Tibial nerve (tissue), 4 donors: ENCODE measurements around the gene NRAS.

ENCODE experiments used
- CTCF ChIP-seq, 5 experiments: fragments of 200-600 bp in 3 of 5; fragments of 450-650 bp in 2 of 5; sonication (generic) in 3 of 5; IDR thresholded peaks; one replicate each; pipeline ENCODE4 v1.5.1; 2016 to 2019; ENCODE audit warnings: antibody characterized with exemption in 5 of 5, mild to moderate bottlenecking in 3 of 5, moderate library complexity in 2 of 5
- EP300 ChIP-seq, 2 donors: sonication (generic); formaldehyde crosslinking; IDR thresholded peaks; one replicate each; pipeline ENCODE4 v1.6.1; 2017; ENCODE audit warnings: antibody characterized with exemption in 2 of 2, mild to moderate bottlenecking in 1 of 2
- POLR2A ChIP-seq, 2 donors: fragments of 450-650 bp; IDR thresholded peaks; one replicate each; pipeline ENCODE4 v1.6.1; 2017; ENCODE audit warnings: antibody characterized with exemption in 2 of 2, mild to moderate bottlenecking in 2 of 2, moderate library complexity in 2 of 2

DNA sequence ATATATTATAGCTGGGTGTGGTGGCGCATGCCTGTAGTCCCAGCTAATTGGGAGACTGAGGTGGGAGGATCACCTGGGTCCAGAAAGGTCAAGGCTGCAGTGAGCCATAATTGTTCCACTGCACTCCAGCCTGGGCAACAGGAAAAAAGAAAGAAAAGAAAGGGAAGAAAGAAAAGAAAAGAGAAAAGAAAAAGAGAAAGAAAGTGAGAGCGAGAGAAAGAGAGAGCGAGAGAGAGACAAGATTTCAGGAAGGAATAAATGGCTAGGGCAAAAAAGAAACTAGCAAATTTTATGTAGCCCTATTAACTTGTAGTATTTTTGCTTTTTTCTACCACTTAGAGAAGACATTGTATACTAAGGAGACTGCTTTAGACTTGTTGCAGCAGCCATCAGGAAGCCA, 6.2 kb downstream of the NRAS start:
- TF ChIP-seq CTCF (IDR thresholded peaks at IDR 0.05): no peak
- no peak for TF ChIP-seq POLR2A (IDR thresholded peaks at IDR 0.05)
- no peak for TF ChIP-seq EP300 (IDR thresholded peaks at IDR 0.05)
